HEK293T (cell line): ENCODE results near the gene CTU2.

ENCODE experiments used
- HDGF ChIP-seq: fragments of 450-650 bp; IDR thresholded peaks from 2 replicates; pipeline ENCODE4 v1.6.1; 2017; ENCODE audit warnings: antibody characterized with exemption, borderline replicate concordance
- SP1 ChIP-seq: fragments of 450-650 bp; IDR thresholded peaks from 2 replicates; pipeline ENCODE4 v1.6.1; 2017
- ZNF384 ChIP-seq: fragments of 450-650 bp; IDR thresholded peaks from 2 replicates; pipeline ENCODE4 v1.6.1; 2016

DNA sequence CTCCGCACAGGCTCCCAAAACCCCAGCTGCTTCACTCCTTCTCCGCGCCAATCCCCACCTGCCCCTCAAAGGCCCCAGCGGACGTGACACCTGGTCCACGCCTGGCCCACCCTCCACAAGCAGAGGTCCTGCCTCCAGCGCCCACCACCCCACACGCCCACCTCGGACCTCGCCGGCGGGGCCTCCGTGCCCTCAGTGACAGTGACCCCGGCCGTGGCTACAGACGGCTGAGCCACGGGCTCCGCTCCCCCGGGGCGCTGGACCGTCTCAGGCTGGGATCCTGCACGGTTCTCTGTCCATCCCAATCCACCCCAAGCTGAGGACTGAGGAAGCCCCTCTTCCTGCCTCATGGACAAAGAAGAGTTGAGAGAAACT, 53.7 kb downstream of the CTU2 start:
- TF ChIP-seq HDGF (no peak), ZNF384 (no peak), SP1 (no peak)
